SK-N-MC (cell line): ENCODE measurements around the gene AGRN.

Source experiments
- EZH2 ChIP-seq: fragments of 200-600 bp; sonication (generic); IDR thresholded peaks from one replicate; pipeline ENCODE4 v1.6.1; 2017; ENCODE audit warnings: antibody characterized with exemption
- POLR2AphosphoS5 ChIP-seq: IDR thresholded peaks from 2 replicates; pipeline ENCODE4 v1.6.1; 2012; ENCODE audit warnings: mild to moderate bottlenecking, low read depth, low read length, borderline replicate concordance

- TF ChIP-seq POLR2AphosphoS5 (no peak), EZH2 (no peak)
Measured at GRCh38 chr1:1089731-1090423, 70.0 kb downstream of the AGRN start.
